Stromal cell of bone marrow (primary cell): Measurements from ENCODE around the gene MIA2.
"Not testable (repeated sequence)": the region's sequence is repeated elsewhere in the genome, so short reads cannot be mapped to it uniquely, and the experiment has no call there.

Source experiments
- DNase-seq: peaks from one replicate; pipeline ENCODE4 v3.0.0-alpha.2; 2012; ENCODE audit warnings: low read depth

MIA2 gene

DNA sequence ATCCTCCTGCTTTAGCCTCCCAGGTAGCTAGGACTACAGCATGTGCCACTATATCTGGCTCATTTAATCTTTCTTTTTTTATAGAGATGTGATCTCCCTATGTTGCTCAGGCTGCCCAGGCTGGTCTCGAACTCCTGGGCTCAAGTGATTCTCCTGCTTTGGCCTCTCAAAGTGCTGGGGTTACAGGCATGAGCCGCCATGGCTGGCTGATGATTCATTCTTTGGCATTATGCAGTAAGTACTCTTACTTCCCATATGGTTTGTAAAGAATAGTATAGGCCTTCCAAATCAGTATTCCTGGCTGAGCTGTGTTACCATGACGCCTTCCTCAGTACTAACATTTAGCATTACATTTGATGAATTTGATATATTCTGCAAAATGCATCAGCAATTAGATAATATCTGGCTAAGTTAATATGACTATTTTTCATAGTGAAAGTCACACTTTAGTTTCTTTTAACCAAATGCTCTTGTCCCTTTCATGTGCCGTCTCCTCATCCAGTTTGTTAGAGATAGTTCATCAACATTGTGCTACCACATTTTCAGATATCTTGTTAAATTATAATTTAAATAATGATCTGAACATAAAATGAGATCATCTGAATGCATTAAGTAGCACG lies 3.2 kb upstream of the MIA2 start:
- no peak for DNase-seq

DNA sequence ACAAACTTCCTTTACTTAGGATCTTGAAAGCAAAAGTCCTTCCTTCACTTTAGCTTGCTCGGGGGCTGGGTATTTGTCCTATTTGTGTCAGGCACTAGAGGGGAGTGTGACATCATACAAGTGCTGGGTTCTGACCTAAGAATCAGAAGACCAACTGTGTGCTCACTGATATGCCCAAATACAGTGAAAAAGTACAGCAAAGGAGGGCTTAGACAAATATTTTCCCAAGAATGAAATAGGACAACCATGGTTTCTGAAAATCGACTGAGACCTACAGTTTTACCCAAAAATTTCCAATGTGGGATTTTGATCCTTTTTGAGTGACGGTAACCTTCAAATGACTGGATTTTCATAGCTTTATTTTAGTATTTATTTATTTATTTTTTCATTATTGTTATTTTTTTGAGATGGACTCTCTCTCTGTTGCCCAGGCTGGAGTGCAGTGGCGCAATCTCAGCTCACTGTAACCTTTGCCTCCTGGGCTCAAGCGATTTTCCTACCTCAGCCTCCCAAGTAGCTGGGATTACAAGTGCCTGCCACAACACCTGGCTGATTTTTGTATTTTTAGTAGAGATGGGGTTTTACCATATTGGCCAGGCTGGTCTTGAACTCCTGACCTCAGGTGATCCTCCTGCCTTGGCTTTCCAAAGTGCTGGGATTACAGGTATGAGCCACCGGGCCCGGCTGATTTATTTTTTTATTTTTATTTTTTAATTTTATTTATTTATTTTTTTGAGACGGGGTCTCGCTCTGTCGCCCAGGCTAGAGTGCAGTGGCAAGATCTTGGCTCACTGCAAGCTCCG lies 1.8 kb upstream of the MIA2 start:
- DNase-seq: peak; percentile 45

DNA sequence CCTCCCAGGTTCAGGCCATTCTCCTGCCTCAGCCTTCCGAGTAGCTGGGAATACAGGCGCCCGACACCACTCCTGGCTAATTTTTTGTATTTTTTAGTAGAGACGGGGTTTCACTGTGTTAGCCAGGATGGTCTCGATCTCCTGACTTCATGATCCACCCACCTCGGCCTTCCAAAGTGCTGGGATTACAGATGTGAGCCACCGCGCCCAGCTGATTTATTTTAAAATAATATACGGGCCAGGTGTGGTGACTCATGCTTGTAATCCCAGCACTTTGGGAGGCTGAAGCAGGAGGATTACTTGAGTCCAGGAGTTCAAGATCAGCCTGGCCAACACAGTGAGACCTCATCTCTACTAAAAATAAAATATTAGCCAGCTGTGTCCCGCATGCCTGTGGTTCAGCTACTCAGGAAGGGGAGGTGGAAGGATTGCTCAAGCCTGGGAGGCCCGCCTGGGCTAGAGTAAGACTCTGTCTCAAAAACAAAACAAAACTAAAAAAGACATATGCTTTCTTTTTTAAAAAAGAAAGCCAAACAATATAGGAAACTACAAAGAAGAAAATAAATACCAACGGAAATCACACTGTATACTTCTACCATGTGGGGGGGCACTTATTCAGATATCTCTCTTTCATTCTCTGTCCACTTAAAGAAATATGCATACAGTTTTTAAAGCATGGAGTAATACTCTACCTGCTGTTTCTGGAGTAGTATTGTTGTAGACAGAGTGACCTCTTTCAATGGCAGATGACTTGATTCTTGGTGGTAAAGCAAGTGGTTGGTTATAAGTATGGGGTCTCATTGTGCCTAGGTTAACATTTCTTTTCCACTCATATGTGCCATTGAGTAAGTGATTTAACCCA lies 930 bp upstream of the MIA2 start:
- DNase-seq: peak; percentile 62

DNA sequence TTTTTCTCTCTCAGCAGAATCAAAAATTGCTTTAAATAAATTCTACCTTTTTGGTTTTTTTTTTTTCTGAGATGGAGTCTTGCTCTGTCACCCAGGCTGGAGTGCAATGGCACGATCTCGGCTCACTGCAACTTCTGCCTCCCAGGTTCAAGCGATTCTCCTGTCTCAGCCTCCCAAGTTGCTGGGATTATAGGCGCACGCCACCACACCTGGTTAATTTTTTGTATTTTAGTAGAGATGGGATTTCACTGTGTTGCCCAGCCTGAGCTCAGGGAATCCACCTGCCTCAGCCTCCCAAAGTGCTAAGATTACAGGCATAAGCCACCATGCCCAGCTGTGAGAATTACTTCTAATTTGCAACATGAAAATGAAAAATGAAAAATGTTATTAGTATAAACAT lies 1.3 kb downstream of the MIA2 start:
- not testable (repeated sequence) for DNase-seq

DNA sequence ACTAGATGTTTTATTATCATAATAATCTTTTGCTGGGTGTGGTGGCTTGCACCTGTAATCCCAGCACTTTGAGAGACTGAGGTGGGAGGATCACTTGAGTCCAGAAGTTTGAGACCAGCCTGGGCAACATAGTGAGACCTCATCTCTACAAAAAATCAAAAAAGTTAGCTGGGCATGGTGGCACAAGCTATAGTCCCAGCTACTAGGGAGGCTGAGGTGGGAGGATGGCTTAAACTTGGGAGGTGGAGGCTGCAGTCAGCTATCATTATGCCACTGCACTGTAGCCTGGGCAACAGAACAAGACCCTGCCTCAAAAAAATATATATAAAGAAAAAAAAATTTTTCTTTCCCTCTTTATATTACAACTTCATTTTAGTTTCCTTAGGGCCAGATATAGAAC lies 1.8 kb downstream of the MIA2 start:
- DNase-seq: not testable (repeated sequence)

DNA sequence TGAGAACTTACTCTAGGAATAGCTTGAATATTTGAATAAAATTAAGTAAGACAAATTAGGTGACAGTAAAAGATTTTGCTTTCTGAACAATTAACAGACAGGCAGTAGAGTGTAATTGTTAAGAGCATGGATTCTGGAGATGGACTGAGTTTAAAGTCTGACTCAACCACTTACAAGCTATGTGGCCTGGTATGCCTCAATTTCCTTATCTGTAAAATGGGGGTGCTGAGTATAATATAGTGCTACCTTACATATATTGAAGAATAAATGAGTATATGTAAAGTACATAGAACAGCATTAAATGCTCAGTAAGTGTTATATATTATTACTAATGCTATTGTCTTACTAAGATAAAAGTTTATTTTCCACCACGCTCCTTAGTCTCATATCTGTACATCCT lies 7.1 kb downstream of the MIA2 start:
- no peak for DNase-seq

DNA sequence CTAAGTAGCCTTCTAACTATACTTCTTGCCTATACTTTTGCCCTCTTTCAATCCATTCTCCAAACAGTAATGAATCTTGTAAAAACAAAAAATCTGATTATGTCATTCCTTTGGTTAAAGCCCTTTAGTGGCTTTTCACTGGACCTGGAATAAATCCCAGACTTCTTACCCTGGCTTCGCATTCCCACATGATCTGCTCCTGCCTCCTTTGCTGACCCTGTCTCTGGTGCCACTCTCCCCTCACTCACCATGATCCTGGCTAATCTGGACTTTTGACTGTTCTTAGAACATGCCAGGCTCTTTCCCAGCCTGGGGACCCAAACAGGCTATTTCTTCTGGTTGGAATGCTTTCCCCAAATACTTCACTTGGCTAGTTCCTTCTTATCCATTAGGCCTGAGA lies 7.9 kb downstream of the MIA2 start:
- no peak for DNase-seq

DNA sequence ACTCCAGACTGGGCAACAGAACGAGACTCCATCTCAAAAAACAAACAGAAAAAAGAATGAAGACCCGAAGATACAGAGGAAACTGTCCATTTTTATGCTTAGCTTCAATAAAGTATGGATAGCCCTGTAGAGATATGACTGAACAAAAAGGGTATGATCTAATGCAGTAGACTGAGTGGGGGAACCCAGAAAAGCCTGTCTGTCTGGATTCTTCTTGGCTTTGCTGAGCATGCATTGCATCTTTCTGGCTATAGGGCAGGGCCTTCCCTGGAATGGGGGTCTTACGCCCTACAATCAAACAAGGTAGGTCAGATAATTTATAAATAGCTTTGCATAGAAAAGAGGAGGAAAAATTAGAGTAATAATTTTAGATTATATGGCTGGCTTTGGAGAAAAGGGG lies 10.1 kb downstream of the MIA2 start:
- DNase-seq: no peak

DNA sequence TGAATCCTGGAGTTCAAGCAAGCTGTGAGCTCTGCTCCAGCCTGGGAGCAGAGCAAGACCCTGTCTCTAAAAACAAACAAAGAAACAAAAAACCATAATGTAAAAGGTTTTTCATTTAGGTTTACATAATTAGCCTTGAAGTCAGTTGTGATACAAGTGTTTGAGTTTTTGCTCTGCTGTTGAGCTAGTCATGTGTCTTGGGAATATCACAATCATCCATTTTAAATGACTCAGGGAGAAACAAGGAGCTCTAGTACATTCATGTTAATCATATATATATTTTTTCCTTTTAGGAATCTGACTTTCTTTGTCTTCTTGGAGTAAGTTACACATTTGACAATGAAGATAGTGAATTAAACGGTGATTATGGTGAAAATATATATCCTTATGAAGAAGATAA lies 12.9 kb downstream of the MIA2 start:
- peak; percentile 53 for DNase-seq

DNA sequence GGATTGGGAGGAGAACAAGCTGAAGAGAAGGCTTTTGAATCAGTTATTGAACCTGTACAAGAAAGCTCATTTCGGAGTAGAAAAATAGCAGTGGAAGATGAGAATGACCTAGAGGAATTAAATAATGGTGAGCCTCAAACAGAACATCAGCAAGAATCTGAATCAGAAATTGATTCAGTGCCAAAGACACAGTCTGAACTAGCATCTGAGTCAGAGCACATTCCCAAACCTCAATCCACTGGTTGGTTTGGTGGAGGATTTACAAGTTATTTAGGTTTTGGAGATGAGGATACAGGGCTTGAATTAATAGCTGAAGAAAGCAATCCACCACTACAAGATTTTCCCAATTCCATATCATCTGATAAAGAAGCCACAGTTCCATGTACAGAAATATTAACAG lies 13.5 kb downstream of the MIA2 start:
- peak; percentile 89 for DNase-seq

DNA sequence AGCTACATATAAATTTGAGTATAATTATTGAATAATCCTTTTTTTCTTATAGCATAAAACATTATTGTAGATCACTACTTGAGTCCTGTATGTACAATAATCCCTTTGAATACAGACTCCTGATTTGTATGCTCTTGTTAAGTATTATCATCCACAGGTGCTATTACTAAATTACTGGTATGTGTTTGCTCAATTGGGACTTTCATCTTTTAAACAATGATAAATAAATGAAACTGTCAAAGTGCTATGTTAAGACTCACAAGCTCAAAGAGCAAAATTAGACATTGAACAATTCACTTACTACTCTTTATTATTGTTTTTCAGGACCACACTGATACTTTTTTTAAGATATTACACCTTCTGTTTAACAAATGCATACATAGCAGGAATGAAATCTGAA lies 17.8 kb downstream of the MIA2 start:
- no peak for DNase-seq

DNA sequence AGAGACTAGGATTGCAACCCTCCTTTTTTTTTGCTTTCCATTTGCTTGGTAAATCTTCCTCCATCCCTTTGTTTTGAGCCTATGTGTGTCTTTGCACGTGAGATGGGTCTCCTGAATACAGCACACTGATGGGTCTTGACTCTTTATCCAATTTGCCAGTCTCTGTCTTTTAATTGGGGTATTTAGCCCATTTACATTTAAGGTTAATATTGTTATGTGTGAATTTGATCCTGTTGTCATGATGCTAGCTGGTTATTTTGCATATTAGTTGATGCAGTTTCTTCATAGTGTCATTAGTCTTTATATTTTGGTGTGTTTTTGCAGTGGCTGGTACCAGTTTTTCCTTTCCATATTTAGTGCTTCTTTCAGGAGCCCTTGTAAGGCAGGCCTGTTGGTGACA lies 23.7 kb downstream of the MIA2 start:
- DNase-seq: not testable (repeated sequence)

DNA sequence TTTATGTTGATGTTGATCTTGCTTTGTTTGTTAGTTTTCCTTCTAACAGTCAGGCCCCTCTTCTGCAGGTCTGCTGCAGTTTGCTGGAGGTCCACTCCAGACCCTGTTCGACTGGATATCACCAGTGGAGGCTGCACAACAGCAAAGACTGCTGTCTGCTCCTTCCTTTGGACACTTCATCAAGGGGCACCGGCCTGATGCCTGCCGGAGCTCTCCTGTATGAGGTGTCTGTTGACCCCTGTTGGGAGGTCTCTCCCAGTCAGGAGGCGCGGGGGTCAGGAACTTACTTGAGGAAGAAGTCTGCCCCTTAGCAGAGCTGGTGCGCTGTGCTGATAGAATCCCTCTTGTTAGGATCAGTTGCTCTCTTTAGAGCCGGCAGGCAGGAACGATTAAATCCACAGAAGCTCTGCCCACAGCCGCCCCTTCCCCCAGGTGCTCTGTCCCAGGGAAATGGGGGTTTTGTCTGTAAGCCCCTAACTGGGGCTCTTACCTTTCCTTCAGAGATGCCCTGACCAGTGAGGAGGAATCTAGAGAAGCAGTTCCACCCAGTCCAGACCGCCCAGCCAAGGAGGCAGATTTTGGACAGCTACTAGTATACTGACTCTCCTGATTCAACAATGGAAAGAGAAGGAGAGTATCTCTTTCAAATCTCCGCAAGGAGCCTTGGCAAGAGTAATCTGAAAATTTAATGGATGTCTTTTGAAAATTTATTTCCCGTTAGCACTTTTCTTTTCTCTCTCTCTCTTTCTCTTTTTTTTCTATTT lies 25.2 kb downstream of the MIA2 start:
- no peak for DNase-seq

DNA sequence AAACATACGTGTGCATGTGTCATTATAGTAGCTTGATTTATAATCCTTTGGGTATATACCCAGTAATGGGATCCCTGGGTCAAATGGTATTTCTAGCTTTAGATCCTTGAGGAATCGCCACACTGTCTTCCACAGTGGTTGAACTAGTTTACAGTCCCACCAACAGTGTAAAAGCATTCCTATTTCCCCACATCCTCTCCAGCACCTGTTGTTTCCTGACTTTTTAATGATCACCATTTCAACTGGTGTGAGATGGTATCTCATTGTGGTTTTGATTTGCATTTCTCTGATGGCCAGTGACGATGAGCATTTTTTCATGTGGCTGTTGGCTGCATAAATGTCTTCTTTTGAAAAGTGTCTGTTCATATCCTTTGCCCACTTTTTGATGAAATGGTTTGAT lies 26.4 kb downstream of the MIA2 start:
- not testable (repeated sequence) for DNase-seq

DNA sequence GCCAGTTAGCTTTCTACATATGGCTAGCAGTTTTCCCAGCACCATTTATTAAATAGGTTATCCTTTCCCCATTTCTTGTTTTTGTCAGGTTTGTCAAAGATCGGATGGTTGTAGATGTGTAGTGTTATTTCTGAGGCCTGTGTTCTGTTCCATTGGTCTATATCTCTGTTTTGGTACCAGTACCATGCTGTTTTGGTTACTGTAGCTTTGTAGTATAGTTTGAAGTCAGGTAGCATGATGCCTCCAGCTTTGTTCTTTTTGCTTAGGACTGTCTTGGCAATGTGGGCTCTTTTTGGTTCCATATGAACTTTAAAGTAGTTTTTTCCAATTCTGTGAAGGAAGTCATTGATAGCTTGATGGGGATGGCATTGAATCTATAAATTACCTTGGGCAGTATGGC lies 28.5 kb downstream of the MIA2 start:
- DNase-seq: not testable (repeated sequence)

DNA sequence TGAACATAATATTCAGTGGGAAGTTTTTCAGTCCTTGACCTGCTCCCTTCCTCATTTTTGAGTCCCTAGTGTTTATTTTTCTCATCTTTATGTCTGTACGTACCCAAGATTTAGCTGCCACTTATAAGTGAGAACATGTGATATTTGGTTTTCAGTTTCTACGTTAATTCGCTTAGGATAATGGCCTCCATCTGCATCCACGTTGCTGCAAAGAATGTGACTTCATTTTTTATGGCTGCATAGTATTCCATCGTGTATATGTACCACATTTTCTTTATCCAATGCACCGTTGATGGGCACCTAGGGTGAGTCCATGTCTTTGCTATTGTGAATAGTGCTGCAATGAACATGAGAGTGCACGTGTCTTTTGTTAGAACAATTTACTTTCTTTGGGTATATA lies 30.3 kb downstream of the MIA2 start:
- no peak for DNase-seq

DNA sequence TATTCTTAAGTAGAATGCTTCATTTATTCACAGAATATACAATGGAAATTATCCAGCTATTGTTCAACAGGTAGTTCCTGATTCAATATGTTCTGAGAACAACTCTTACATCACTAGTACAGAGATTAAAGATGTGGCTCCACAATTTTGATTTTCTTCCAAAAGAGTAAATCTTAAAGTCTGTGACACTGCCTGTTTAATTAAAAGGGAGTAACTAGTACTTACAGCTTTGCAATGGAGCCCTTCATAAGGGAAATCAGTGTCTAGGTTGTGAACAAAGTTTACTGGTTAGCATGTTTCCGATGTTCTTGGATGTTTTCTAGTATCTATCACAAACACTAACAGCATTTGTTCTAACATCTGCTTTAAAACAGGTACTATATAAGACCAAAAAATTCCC lies 30.8 kb downstream of the MIA2 start:
- no peak for DNase-seq

DNA sequence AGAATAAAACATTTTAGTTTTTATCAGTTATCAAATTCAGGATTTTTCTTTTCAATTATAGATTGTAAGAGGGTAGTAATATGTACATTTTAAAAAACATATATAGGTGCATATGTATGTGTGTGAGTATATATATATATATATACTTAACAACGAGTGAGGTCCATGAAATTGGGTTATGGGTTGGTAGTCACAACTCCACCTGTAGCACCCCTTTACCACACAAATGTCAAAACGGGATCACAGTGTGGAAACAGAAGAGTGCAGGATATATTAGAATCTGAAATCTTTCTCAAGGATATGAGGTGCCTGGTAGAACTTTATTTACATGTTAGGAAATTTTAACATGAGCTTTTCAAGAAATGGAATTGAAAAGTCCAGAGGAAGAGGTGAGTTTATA lies 31.3 kb downstream of the MIA2 start:
- peak; percentile 25 for DNase-seq

DNA sequence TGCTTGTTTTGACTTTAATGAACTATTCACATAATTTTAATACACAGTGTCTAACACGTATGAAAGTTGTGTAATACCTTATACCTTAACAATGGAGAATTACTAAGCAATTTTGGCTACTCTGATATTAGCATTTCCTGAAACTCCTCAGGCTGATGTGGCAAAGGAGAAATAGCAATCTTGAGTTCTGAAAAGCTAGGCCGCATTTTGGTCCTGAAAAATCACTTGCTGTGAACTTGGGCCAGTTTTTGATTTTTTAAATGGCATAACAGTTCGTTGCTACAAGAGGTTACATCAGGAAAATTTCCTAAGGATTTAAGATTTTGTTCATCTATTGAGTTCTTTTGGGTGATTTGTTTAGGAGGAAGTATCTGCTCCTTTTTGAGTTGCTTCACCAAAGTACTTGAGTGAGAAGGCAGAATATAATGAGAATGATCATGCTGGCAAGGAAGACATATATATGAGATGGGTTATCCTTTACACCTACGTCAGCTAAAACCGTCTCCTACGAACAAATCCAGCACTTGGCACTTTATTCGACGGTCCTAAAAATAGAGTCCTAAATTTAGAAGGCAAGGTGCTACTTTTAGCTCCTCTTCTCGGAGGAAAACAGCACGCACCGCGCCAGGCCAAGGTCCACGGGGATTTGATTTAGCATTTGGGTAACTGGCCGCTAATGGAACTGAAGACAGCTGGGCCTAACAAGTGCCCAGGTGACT lies 32.2 kb downstream of the MIA2 start:
- DNase-seq: peak; percentile 10

DNA sequence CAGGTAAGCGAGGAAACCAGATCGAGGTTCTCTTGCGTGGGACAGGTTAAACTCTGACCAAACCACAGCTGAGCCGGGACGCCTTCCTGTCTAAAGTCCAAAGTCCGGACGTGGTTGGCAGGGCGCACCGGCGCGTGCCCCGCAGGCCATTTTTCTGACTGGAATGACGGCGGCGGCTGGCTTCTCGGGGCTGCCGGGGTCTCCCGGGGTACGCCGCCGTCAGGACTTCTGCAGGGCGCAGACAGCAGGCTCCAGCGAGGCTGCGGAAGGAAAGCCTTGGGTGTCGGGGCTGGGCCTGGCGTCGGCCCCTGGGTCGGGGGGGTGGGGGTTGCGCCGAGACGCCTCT lies 32.8 kb downstream of the MIA2 start:
- peak; percentile 17 for DNase-seq

DNA sequence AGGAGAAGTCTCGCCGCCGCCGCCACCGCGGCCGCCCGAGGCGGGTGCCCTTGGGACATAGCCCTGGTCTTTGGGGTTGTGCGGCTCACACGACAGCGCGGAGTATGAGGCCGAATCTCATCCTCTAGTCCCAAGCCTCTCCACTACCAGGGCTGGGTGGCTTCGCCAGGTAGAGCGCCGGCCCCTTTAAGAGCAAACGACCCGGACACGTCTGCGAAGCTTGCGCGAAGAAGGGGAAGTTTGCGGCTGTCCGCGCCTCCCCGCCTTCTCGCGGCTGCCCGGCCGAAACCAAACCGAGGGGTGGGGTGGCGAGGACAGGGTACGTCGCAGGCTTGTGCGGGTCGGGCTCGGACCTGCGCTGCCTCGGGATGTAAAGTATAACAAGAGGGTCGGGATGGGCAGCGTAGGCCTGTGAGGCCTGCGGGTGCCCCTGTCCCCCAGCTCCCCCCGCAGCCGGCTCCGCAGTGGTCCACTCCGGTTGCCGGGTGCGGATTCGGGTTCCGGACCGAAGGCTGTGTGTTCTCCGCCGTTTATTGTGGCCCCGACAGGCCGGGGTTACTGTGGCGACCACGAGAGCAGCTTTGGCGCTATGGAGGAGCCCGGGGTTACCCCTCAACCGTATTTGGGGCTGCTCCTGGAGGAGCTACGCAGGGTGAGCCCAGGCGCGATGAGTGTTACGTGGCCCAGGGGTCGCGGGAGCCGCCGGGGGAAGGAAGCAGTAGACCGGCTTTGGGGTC lies 33.3 kb downstream of the MIA2 start:
- peak; percentile 66 for DNase-seq
